SK-N-SH treated with all-trans-retinoic acid at 6 μM for 48 hours (cell line): Measurements from ENCODE around the gene SPDYE17.
"Not testable (repeated sequence)": the region's sequence is repeated elsewhere in the genome, so short reads cannot be mapped to it uniquely, and the experiment has no call there.

Source experiments
- OSR1 ChIP-seq: fragments of 250-450 bp; sonication (Bioruptor Pico); IDR thresholded peaks from 2 replicates; pipeline ENCODE4 v1.8.0; 2022; ENCODE audit warnings: moderate library complexity, mild to moderate bottlenecking, inconsistent platforms
- SNAI2 ChIP-seq: fragments of 250-450 bp; sonication (Bioruptor Pico); IDR thresholded peaks from 2 replicates; pipeline ENCODE4 v1.5.0; 2020; ENCODE audit warnings: mild to moderate bottlenecking, moderate library complexity
- ZC3H10 ChIP-seq: fragments of 250-450 bp; sonication (Bioruptor Pico); IDR thresholded peaks from 2 replicates; pipeline ENCODE4 v1.5.1; 2021; ENCODE audit warnings: mild to moderate bottlenecking, moderate library complexity
- ZFP3 ChIP-seq: fragments of 250-450 bp; sonication (Bioruptor Pico); IDR thresholded peaks from 2 replicates; pipeline ENCODE4 v1.5.0; 2020; ENCODE audit warnings: mild to moderate bottlenecking, moderate library complexity
- ZFP30 ChIP-seq: fragments of 450-650 bp; formaldehyde crosslinking; IDR thresholded peaks from 2 replicates; pipeline ENCODE4 v1.5.0; 2022; ENCODE audit warnings: mild to moderate bottlenecking, moderate library complexity
- ZNF565 ChIP-seq: fragments of 450-650 bp; formaldehyde crosslinking; conservative IDR thresholded peaks from 2 replicates; pipeline ENCODE4 v1.5.0; 2020; ENCODE audit warnings: low read depth, mild to moderate bottlenecking, moderate library complexity

- not testable (repeated sequence) for TF ChIP-seq OSR1; ZFP3 (CRISPR knock-in tag); ZFP30; ZC3H10 (CRISPR knock-in tag); ZNF565 (CRISPR knock-in tag); SNAI2 (CRISPR knock-in tag)
These were observed 49.7 kb downstream of the SPDYE17 start for GRCh38 chr7:76982501-76982900.
